Spinal cord (tissue), 10 donors: ENCODE measurements around the gene ARHGAP32. TPM values are rescaled to one million over a fixed set of nuclear protein-coding genes. Genes with fewer than 3 reads are reported as not detected.

Experiments
- DNase-seq, 6 donors: peaks; one replicate each; pipeline versions ENCODE4 v3.0.0 to v3.0.0-alpha.2; 2013 to 2015; ENCODE audit warnings: low spot score in 6 of 6, low read depth in 4 of 6
- H3K27ac ChIP-seq: one replicate; pipeline ENCODE4 v1.5.1; 2013; ENCODE audit warnings: low read depth, low read length, control low read depth
- H3K27me3 ChIP-seq: one replicate; pipeline ENCODE4 v1.6.1; 2013; ENCODE audit warnings: low read length; ENCODE audit not compliant: control insufficient read depth, insufficient read depth
- H3K36me3 ChIP-seq: one replicate; pipeline ENCODE4 v1.6.1; 2013; ENCODE audit warnings: low read length; ENCODE audit not compliant: control insufficient read depth, insufficient read depth
- H3K4me1 ChIP-seq: one replicate; pipeline ENCODE4 v1.6.1; 2013; ENCODE audit warnings: low read length; ENCODE audit not compliant: control insufficient read depth, insufficient read depth
- H3K4me3 ChIP-seq: one replicate; pipeline ENCODE4 v1.5.1; 2013; ENCODE audit warnings: low read depth, low read length, control low read depth
- H3K9me3 ChIP-seq: one replicate; pipeline ENCODE4 v1.6.1; 2013; ENCODE audit warnings: low read length; ENCODE audit not compliant: control insufficient read depth, insufficient read depth
- WGBS: methylation state at CpG from one replicate; pipeline ENCODE4 v1.1.5; 2013; ENCODE audit warnings: missing lambda C conversion rate; ENCODE audit not compliant: insufficient coverage; 5-methylcytosine and 5-hydroxymethylcytosine counted together
- polyA plus RNA-seq, 2 donors: library from polyadenylated mRNA; unstranded; fragments of 120-200 nt; gene quantifications; one replicate each; pipeline ENCODE4 v1.2.1, GENCODE V29; 2013; ENCODE audit not compliant: insufficient read length in 2 of 2
- total RNA-seq, 2 donors: library from RNA; depleted of rRNA in 1 of 2; stranded (reverse); fragments of 120-200 nt in 1 of 2; fragments of >200 nt in 1 of 2; gene quantifications; one replicate each; pipeline versions ENCODE4 v1.2.3 to v1.2.4, GENCODE V29; 2013 to 2014
- donor health status: healthy.

Gene ARHGAP32
- total and polyA plus RNA-seq, 4 donors = 29.0 to 60.2 (median 35.2) TPM

DNA sequence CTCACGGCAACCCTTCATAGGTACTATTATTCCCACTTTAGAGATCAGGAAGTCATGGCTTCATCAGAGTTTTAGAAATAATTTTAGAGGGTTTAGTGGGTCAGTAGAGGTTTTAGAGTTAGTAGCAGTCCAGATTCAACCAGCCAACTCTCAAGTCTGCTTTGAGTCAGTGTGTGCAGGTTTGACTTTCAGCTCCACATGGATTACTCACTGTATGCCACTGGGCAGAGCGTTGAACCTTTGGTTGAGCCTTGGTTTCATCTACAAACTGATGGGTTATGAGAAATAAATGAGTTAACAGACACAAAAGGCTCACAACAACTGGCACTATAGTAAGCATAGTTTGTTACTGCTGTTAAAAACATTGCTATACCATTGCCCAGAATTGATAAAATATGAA, 230.5 kb downstream of the ARHGAP32 start:
- WGBS = no CpG with 5 or more reads among the region's 2 CpGs
- Histone ChIP-seq H3K36me3 (no peaks in the 10 kb centered on the region), H3K27me3 (no peaks in the 10 kb centered on the region), H3K4me1 (peaks cover 5% of the 10 kb centered on the region), H3K9me3 (no peaks in the 10 kb centered on the region), H3K27ac (no peak overlapping the region), H3K4me3 (no peak overlapping the region)
- no peak for DNase-seq

DNA sequence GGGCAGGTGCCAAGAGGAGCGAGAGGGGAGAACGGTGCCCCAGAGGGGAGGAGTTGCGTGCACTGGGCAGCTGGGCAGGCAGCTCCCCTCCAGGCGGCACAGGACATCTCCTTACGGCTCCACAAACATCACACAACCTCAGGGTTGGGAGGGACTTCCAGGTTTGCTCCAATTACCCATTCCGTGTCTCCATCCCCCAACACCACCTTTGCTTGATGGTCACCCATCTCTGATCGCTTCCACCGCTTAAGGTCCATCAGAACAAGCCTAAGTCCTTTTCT, 235.0 kb downstream of the ARHGAP32 start:
- H3K9me3 ChIP-seq = no peaks in the 10 kb centered on the region
- 78% methylated on average over 5 of the region's 8 CpGs for WGBS
- H3K27me3 ChIP-seq = no peaks in the 10 kb centered on the region
- DNase-seq = no peak
- no peak overlapping the region for H3K4me3 ChIP-seq
- H3K4me1 ChIP-seq = no peaks in the 10 kb centered on the region
- H3K27ac ChIP-seq = no peak overlapping the region
- no peaks in the 10 kb centered on the region for H3K36me3 ChIP-seq

DNA sequence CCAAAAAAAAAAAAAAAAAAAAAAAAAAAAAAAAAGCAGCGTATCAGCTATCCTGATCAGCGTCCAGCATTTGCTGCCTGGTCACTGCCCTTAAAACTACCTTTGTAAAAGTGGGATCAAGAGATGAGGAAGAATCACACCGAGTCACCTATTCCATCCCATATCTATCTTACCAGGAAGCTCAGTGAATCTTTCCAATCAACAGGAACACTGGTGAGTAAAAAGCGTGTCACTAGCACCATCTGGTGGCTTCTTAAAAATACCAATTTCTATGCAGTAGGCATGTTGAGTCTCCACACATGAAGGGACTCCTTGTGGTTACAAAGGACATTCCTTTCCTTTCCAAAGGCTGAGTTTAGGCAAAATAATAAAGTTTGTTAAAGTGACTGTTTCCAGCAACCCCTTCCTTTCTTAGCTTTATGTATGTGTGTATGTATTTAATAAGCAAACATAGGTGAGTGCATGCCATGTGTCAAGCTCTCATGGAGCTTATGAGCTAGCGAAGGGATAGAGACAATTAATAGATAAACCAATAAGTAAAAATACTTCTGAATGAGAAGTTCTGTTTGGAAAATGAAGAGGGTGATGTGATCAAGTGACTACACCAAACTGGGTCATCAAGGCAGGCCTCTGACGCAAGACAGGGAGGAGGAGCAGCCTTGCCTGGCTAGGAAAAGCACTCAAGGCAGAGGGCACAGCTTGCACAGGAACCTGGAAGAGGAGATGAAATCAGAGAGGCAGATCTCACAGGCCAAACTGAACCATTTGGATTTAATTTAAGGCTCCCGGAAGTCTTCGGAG, 235.5 kb downstream of the ARHGAP32 start:
- Histone ChIP-seq H3K27me3 (no peaks in the 10 kb centered on the region), H3K4me3 (no peak overlapping the region), H3K36me3 (no peaks in the 10 kb centered on the region), H3K4me1 (no peaks in the 10 kb centered on the region), H3K9me3 (no peaks in the 10 kb centered on the region), H3K27ac (no peak overlapping the region)
- DNase-seq = peak; percentile 61 to 96 (median 74)
- 53% methylated on average over 3 of the region's 8 CpGs for WGBS

DNA sequence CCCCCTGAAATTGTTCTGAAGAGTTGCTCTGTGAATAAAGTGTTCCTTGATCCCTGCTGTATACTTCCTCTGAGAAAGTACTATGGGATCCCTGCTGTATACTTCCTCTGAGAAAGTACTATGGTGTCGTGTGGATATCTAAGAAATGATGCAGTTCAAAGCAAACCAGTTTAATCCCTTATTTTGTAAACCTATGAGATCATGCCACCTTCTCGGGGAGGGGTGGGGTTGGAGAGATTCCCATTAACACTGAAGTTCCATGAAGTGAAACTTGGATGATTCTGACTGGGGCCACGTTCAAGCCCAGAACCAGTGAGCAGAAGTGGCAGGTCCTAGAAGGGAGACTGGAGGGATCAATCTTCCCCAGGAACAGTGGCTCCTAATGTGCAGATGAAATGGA, 236.5 kb downstream of the ARHGAP32 start:
- no peaks in the 10 kb centered on the region for H3K27me3 ChIP-seq
- no peaks in the 10 kb centered on the region for H3K4me1 ChIP-seq
- WGBS = 65% methylated on average over 2 of the region's 3 CpGs
- no peak overlapping the region for H3K4me3 ChIP-seq
- H3K36me3 ChIP-seq = no peaks in the 10 kb centered on the region
- no peak for DNase-seq
- H3K9me3 ChIP-seq = no peaks in the 10 kb centered on the region
- H3K27ac ChIP-seq = no peak overlapping the region

DNA sequence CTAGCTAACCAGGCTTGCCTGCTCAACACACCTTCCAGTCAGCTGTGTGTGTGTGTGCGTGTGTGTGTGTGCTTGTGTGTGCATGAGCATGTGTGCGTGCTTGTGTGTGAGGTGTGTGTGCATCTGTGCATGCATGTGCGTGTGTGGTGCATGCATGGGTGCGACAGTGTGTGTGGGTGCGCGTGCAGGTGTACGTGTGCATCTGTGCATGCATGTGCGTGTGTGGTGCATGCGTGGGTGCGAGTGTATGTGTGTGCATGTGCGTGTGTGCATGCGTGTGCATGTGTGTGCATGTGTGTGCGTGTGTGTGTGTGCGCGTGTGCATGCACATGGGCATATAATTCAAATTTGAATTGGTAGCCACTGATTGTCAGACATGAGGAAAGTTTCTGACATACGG, 239.0 kb downstream of the ARHGAP32 start:
- no peak overlapping the region for H3K27ac ChIP-seq
- no peaks in the 10 kb centered on the region for H3K4me1 ChIP-seq
- 94% methylated on average over 15 of the region's 16 CpGs for WGBS
- no peak overlapping the region for H3K4me3 ChIP-seq
- no peaks in the 10 kb centered on the region for H3K36me3 ChIP-seq
- H3K27me3 ChIP-seq = no peaks in the 10 kb centered on the region
- DNase-seq = no peak
- no peaks in the 10 kb centered on the region for H3K9me3 ChIP-seq

DNA sequence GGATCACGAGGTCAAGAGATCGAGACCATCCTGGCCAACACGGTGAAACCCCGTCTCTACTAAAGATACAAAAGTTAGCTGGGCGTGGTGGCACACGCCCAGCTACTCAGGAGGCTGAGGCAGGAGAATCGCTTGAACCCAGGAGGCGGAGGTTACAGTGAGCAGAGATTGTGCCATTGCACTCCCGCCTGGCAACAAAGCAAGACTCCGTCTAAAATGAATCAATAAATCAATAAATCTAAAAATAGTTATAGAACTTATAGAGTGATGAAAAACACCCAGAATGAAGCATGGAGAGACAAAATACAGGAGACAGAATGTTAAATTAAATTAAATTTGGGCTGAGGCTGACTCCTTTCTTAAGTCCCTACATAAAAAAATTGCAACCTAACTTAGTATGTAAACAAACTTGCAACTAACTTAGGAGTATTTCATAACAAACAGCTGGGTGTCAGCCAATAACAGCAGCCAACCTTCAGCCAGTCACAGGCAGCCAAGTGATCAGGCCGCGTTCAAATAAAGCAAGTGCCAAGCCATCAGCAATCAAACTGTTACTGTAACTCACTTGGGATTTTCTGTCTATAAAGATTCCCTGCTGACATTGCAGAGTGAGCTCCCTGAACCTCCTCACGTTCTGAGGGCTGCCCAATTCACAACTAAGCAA, 242.2 kb downstream of the ARHGAP32 start:
- Histone ChIP-seq H3K9me3 (no peaks in the 10 kb centered on the region), H3K4me1 (no peaks in the 10 kb centered on the region), H3K4me3 (no peak overlapping the region), H3K27me3 (no peaks in the 10 kb centered on the region), H3K27ac (no peak overlapping the region), H3K36me3 (no peaks in the 10 kb centered on the region)
- no peak for DNase-seq
- 45% methylated on average over 4 of the region's 13 CpGs for WGBS

DNA sequence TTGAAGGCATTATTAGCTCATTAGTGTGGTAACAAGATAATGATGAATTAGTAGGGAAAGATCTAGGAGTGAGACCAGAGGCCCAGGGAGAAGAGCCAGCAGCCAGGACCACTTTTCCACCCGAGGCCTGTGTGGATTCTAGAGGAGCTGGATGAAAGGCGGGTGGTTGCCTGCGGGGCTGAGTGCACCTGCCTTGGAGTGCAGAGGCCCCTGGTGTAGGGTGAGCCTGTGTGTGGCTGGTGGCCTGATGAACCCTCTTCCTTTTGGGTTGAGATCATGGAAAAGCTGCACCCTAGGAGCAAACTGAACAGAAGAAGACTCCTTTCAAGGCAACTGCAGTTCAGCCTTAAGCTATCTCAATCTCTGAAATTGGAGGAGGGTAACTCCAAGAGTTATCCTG, 243.5 kb downstream of the ARHGAP32 start:
- H3K4me3 ChIP-seq = no peak overlapping the region
- H3K9me3 ChIP-seq = no peaks in the 10 kb centered on the region
- H3K36me3 ChIP-seq = no peaks in the 10 kb centered on the region
- 58% methylated on average over 3 of the region's 3 CpGs for WGBS
- H3K4me1 ChIP-seq = peaks cover 1% of the 10 kb centered on the region
- no peaks in the 10 kb centered on the region for H3K27me3 ChIP-seq
- no peak for DNase-seq
- no peak overlapping the region for H3K27ac ChIP-seq

DNA sequence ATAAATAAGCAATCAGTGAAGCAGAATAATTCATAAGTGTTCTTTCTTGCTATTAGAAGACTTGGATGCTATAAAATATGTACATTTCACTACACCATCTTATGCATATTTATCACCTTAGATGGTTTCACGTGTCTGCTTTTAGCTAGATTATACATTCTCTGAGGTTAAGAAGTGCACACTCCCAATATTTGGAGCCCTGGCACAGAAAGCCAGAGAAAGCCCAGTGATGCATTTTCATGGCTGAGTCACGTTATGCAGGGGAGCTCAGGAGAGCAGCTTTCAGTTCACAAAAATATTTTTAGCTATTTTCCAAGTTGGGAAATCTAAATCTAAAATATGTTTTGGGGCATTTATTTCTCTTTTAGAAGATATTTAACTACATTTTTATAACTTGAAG, 244.4 kb downstream of the ARHGAP32 start:
- DNase-seq = no peak
- no peaks in the 10 kb centered on the region for H3K36me3 ChIP-seq
- H3K9me3 ChIP-seq = no peaks in the 10 kb centered on the region
- no peak overlapping the region for H3K27ac ChIP-seq
- WGBS = 100% methylated on average over 1 of the region's 2 CpGs
- peaks cover 9% of the 10 kb centered on the region for H3K4me1 ChIP-seq
- H3K4me3 ChIP-seq = no peak overlapping the region
- no peaks in the 10 kb centered on the region for H3K27me3 ChIP-seq

DNA sequence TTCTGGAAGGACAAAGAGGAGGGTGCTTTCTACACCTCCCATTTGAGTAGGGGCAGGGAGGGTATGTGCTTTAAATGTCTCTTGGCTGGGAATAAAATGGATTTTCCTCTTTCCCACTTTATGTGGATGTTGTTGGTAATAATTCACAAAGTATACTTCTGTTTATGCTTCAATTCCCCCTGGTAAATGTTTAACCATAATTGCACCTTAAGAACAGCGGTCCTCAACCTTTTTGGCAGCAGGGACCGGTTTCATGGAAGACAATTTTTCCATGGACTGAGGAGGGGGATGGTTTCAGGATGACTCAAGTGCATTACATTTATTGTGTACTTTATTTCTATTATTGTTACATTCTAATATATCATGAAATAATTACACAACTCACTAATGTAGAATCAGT, 245.5 kb downstream of the ARHGAP32 start:
- H3K27me3 ChIP-seq = no peaks in the 10 kb centered on the region
- H3K36me3 ChIP-seq = no peaks in the 10 kb centered on the region
- H3K4me1 ChIP-seq = peaks cover 17% of the 10 kb centered on the region
- no peak overlapping the region for H3K4me3 ChIP-seq
- no CpG with 5 or more reads among the region's 2 CpGs for WGBS
- no peak for DNase-seq
- no peak overlapping the region for H3K27ac ChIP-seq
- H3K9me3 ChIP-seq = no peaks in the 10 kb centered on the region

DNA sequence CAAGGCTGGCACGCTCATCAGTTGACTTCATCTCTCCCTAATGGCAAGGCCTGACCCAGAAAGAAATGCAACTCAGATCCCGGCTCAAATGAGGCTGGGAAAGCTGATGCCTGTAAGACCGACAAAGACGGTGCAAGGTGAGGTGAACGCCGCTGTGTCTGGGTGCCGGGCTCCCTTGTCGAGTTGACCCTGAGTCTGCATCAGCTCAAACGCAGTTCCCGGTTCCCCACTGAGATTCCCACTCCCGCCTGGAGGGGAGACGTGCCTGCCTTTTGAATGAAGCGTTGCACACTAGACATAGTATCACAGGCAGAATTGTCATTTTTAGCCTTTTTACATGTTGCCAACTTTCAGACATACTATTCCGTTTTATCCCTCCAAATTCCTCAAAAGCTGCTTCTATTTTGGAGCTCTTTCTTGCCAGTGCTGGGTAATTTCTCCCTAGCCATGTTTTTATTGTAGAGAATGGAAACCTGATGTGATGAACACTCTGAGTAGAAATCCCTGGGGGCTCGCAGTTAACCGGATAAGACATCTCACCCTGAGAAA, 248.6 kb downstream of the ARHGAP32 start:
- H3K27me3 ChIP-seq = no peaks in the 10 kb centered on the region
- H3K9me3 ChIP-seq = no peaks in the 10 kb centered on the region
- 28% methylated on average over 14 of the region's 16 CpGs for WGBS
- H3K36me3 ChIP-seq = no peaks in the 10 kb centered on the region
- H3K27ac ChIP-seq = no peak overlapping the region
- DNase-seq = peak in 2 of 6 donors; percentile 66 to 70
- no peak overlapping the region for H3K4me3 ChIP-seq
- H3K4me1 ChIP-seq = peaks cover 20% of the 10 kb centered on the region
